Trophoblast cell (in vitro differentiated cells and primary cell): ENCODE measurements around the gene FAM117B.

ENCODE experiments used
- DNase-seq, 2 donors: peaks; one replicate each; pipeline ENCODE4 v3.0.0-alpha.2; 2016
- H2AFZ ChIP-seq: 2 replicates; pipeline ENCODE4 v1.6.1; 2013; ENCODE audit warnings: low read length, moderate library complexity, mild to moderate bottlenecking; ENCODE audit not compliant: insufficient read depth, poor library complexity
- H2AK5ac ChIP-seq: 2 replicates; pipeline ENCODE4 v1.6.1; 2013; ENCODE audit warnings: mild to moderate bottlenecking, low read length
- H2BK120ac ChIP-seq: 2 replicates; pipeline ENCODE4 v1.6.1; 2013; ENCODE audit warnings: low read length, mild to moderate bottlenecking, moderate library complexity; ENCODE audit not compliant: insufficient read depth, poor library complexity
- H2BK12ac ChIP-seq: 2 replicates; pipeline ENCODE4 v1.6.1; 2013; ENCODE audit warnings: mild to moderate bottlenecking, low read length, moderate library complexity
- H2BK5ac ChIP-seq: 2 replicates; pipeline ENCODE4 v1.6.1; 2013; ENCODE audit warnings: low read length, low read depth, moderate library complexity, mild to moderate bottlenecking; ENCODE audit not compliant: poor library complexity
- H3K14ac ChIP-seq: 2 replicates; pipeline ENCODE4 v1.6.1; 2013; ENCODE audit warnings: mild to moderate bottlenecking, low read length
- H3K18ac ChIP-seq: 2 replicates; pipeline ENCODE4 v1.6.1; 2013; ENCODE audit warnings: mild to moderate bottlenecking, low read length
- H3K23ac ChIP-seq: 2 replicates; pipeline ENCODE4 v1.6.1; 2013; ENCODE audit warnings: low read length
- H3K27ac ChIP-seq: 2 replicates; pipeline ENCODE4 v1.5.1; 2013; ENCODE audit warnings: low read depth, mild to moderate bottlenecking, inconsistent platforms, low read length, moderate library complexity
- H3K27me3 ChIP-seq: 2 replicates; pipeline ENCODE4 v1.6.1; 2013; ENCODE audit warnings: inconsistent platforms, mild to moderate bottlenecking, low read length, moderate library complexity; ENCODE audit not compliant: insufficient read depth
- H3K36me3 ChIP-seq, 2 experiments: 1 replicate in 1 of 2; 2 replicates in 1 of 2; pipeline ENCODE4 v1.6.1; 2013; ENCODE audit warnings: low read length in 2 of 2, mild to moderate bottlenecking in 2 of 2, moderate library complexity in 1 of 2; ENCODE audit not compliant: insufficient read depth in 2 of 2, control insufficient read depth in 1 of 2
- H3K4ac ChIP-seq: 2 replicates; pipeline ENCODE4 v1.6.1; 2013; ENCODE audit warnings: low read depth, mild to moderate bottlenecking, low read length, moderate library complexity
- H3K4me1 ChIP-seq, 2 experiments: 1 replicate in 1 of 2; 2 replicates in 1 of 2; pipeline ENCODE4 v1.6.1; 2013; ENCODE audit warnings: low read length in 2 of 2, mild to moderate bottlenecking in 2 of 2, moderate library complexity in 1 of 2; ENCODE audit not compliant: insufficient read depth in 2 of 2, control insufficient read depth in 1 of 2
- H3K4me2 ChIP-seq: 2 replicates; pipeline ENCODE4 v1.6.1; 2013; ENCODE audit warnings: inconsistent platforms, mild to moderate bottlenecking, low read length, moderate library complexity
- H3K4me3 ChIP-seq: 2 replicates; pipeline ENCODE4 v1.5.1; 2013; ENCODE audit warnings: mild to moderate bottlenecking, low read depth, low read length, inconsistent platforms
- H3K79me1 ChIP-seq: one replicate; pipeline ENCODE4 v1.6.1; 2013; ENCODE audit warnings: low read length
- H3K79me2 ChIP-seq: 2 replicates; pipeline ENCODE4 v1.6.1; 2013; ENCODE audit warnings: low read length, mild to moderate bottlenecking; ENCODE audit not compliant: control insufficient read depth, insufficient read depth, poor library complexity
- H3K9ac ChIP-seq: 2 replicates; pipeline ENCODE4 v1.6.1; 2013; ENCODE audit warnings: mild to moderate bottlenecking, low read length
- H3K9me3 ChIP-seq: 2 replicates; pipeline ENCODE4 v1.6.1; 2013; ENCODE audit warnings: low read depth, mild to moderate bottlenecking, control low read depth, inconsistent platforms, low read length; ENCODE audit not compliant: insufficient read depth
- H4K12ac ChIP-seq: 2 replicates; pipeline ENCODE4 v1.6.1; 2013; ENCODE audit warnings: low read depth, mild to moderate bottlenecking, low read length, moderate library complexity
- H4K8ac ChIP-seq: 2 replicates; pipeline ENCODE4 v1.6.1; 2013; ENCODE audit warnings: low read depth, mild to moderate bottlenecking, low read length, moderate library complexity
- H4K91ac ChIP-seq: one replicate; pipeline ENCODE4 v1.6.1; 2013; ENCODE audit warnings: low read depth, mild to moderate bottlenecking, low read length, moderate library complexity
- WGBS: extraction: QIAGEN DNeasy Blood & Tissue Kit; methylation state at CpG from one replicate; pipeline ENCODE4 v1.1.7; 2013; ENCODE audit warnings: missing lambda C conversion rate; ENCODE audit not compliant: insufficient read length, insufficient coverage; ENCODE audit errors: extremely low coverage; 5-methylcytosine and 5-hydroxymethylcytosine counted together

FAM117B gene

GRCh38 chr2:202608142-202608852, 26.5 kb upstream of the FAM117B start:
- Histone ChIP-seq H3K9ac (no peak overlapping the region), H3K23ac (no peak overlapping the region), H3K4ac (no peak overlapping the region), H3K4me2 (no peak overlapping the region), H4K91ac (no peak overlapping the region), H3K4me1 (peaks cover 0 to 2% of the 10 kb centered on the region in 2 experiments), H3K4me3 (no peak overlapping the region), H4K12ac (no peak overlapping the region), H3K14ac (no peak overlapping the region), H3K36me3 (no peaks in the 10 kb centered on the region), H3K9me3 (no peaks in the 10 kb centered on the region), H2AK5ac (no peak overlapping the region), H4K8ac (no peak overlapping the region), H2AFZ (no peak overlapping the region), H3K27ac (no peak overlapping the region), H3K79me1 (no peaks in the 10 kb centered on the region), H2BK12ac (no peak overlapping the region), H2BK5ac (no peak overlapping the region), H2BK120ac (no peak overlapping the region), H3K27me3 (no peaks in the 10 kb centered on the region), H3K18ac (no peak overlapping the region), H3K79me2 (no peaks in the 10 kb centered on the region)
- DNase-seq = no peak
- WGBS = no CpG with 5 or more reads among the region's 2 CpGs

- H3K4me2 ChIP-seq = no peak overlapping the region
- no peak overlapping the region for H3K23ac ChIP-seq
- H3K18ac ChIP-seq = no peak overlapping the region
- H3K9ac ChIP-seq = no peak overlapping the region
- H2AK5ac ChIP-seq = no peak overlapping the region
- H3K4me1 ChIP-seq = peaks cover 0 to 2% of the 10 kb centered on the region in 2 experiments
- H3K79me1 ChIP-seq = no peaks in the 10 kb centered on the region
- no peak overlapping the region for H2BK5ac ChIP-seq
- no peaks in the 10 kb centered on the region for H3K9me3 ChIP-seq
- H3K14ac ChIP-seq = no peak overlapping the region
- H2AFZ ChIP-seq = no peak overlapping the region
- H2BK120ac ChIP-seq = no peak overlapping the region
- no peaks in the 10 kb centered on the region for H3K27me3 ChIP-seq
- no peak overlapping the region for H4K12ac ChIP-seq
- H2BK12ac ChIP-seq = no peak overlapping the region
- no peak overlapping the region for H4K91ac ChIP-seq
- H3K36me3 ChIP-seq = no peaks in the 10 kb centered on the region
- no CpG with 5 or more reads among the region's 3 CpGs for WGBS
- H3K27ac ChIP-seq = no peak overlapping the region
- H4K8ac ChIP-seq = no peak overlapping the region
- no peaks in the 10 kb centered on the region for H3K79me2 ChIP-seq
- H3K4me3 ChIP-seq = no peak overlapping the region
- DNase-seq = no peak
- H3K4ac ChIP-seq = no peak overlapping the region
These were observed 25.2 kb upstream of the FAM117B start for GRCh38 chr2:202609381-202610145.

- Histone ChIP-seq H3K14ac (no peak overlapping the region), H3K4me1 (peaks cover 0 to 2% of the 10 kb centered on the region in 2 experiments), H3K4ac (no peak overlapping the region), H3K18ac (no peak overlapping the region), H3K4me2 (no peak overlapping the region), H2BK5ac (no peak overlapping the region), H3K23ac (no peak overlapping the region), H3K27me3 (no peaks in the 10 kb centered on the region), H4K12ac (no peak overlapping the region), H2BK120ac (no peak overlapping the region), H2BK12ac (no peak overlapping the region), H4K91ac (no peak overlapping the region), H3K79me1 (no peaks in the 10 kb centered on the region), H3K9me3 (no peaks in the 10 kb centered on the region), H4K8ac (no peak overlapping the region), H2AK5ac (no peak overlapping the region), H2AFZ (no peak overlapping the region), H3K9ac (no peak overlapping the region), H3K4me3 (no peak overlapping the region), H3K36me3 (no peaks in the 10 kb centered on the region), H3K79me2 (no peaks in the 10 kb centered on the region), H3K27ac (no peak overlapping the region)
- DNase-seq = no peak
- no CpG with 5 or more reads among the region's 5 CpGs for WGBS
These were observed 24.4 kb upstream of the FAM117B start for GRCh38 chr2:202610380-202610779.

- no peaks in the 10 kb centered on the region for H3K36me3 ChIP-seq
- DNase-seq = no peak
- no peak overlapping the region for H4K8ac ChIP-seq
- H3K23ac ChIP-seq = no peak overlapping the region
- no peaks in the 10 kb centered on the region for H3K27me3 ChIP-seq
- no peak overlapping the region for H4K91ac ChIP-seq
- no peak overlapping the region for H4K12ac ChIP-seq
- no peak overlapping the region for H3K14ac ChIP-seq
- no peaks in the 10 kb centered on the region for H3K9me3 ChIP-seq
- H3K4me2 ChIP-seq = no peak overlapping the region
- no peak overlapping the region for H2BK120ac ChIP-seq
- no peak overlapping the region for H3K4ac ChIP-seq
- no peak overlapping the region for H2AFZ ChIP-seq
- H2AK5ac ChIP-seq = no peak overlapping the region
- no CpG with 5 or more reads among the region's 1 CpG for WGBS
- H3K79me2 ChIP-seq = no peaks in the 10 kb centered on the region
- no peak overlapping the region for H3K18ac ChIP-seq
- no peaks in the 10 kb centered on the region for H3K79me1 ChIP-seq
- no peak overlapping the region for H3K9ac ChIP-seq
- H2BK5ac ChIP-seq = no peak overlapping the region
- H2BK12ac ChIP-seq = no peak overlapping the region
- no peak overlapping the region for H3K4me3 ChIP-seq
- H3K4me1 ChIP-seq = peaks cover 0 to 2% of the 10 kb centered on the region in 2 experiments
- H3K27ac ChIP-seq = no peak overlapping the region
These were observed 22.6 kb upstream of the FAM117B start for GRCh38 chr2:202612145-202612544.
